Liver (tissue), 3 donors: ENCODE results near the gene FAN1.

ENCODE experiments used
- EGR1 ChIP-seq, 2 donors: IDR thresholded peaks; 2 replicates each; pipeline ENCODE4 v1.6.1; 2016 to 2018; ENCODE audit warnings: antibody characterized with exemption in 2 of 2, low read depth in 2 of 2
- FOXA1 ChIP-seq: IDR thresholded peaks from 2 replicates; pipeline ENCODE4 v1.6.1; 2016; ENCODE audit warnings: antibody characterized with exemption
- GABPA ChIP-seq, 2 donors: IDR thresholded peaks in 1 of 2; conservative IDR thresholded peaks in 1 of 2; 2 replicates each; pipeline ENCODE4 v1.6.1; 2016; ENCODE audit warnings: antibody characterized with exemption in 2 of 2, mild to moderate bottlenecking in 1 of 2, moderate library complexity in 1 of 2
- HNF4G ChIP-seq: IDR thresholded peaks from 2 replicates; pipeline ENCODE4 v1.6.1; 2016; ENCODE audit warnings: antibody characterized with exemption
- JUND ChIP-seq, 2 donors: IDR thresholded peaks; 2 replicates each; pipeline ENCODE4 v1.6.1; 2016; ENCODE audit warnings: antibody characterized with exemption in 2 of 2
- NR2F2 ChIP-seq: IDR thresholded peaks from 2 replicates; pipeline ENCODE4 v1.6.1; 2016; ENCODE audit warnings: antibody characterized with exemption
- RAD21 ChIP-seq, 2 donors: IDR thresholded peaks; 2 replicates each; pipeline ENCODE4 v1.6.1; 2016; ENCODE audit warnings: antibody characterized with exemption in 2 of 2, mild to moderate bottlenecking in 2 of 2
- RXRA ChIP-seq, 2 donors: IDR thresholded peaks; 2 replicates each; pipeline ENCODE4 v1.6.1; 2017 to 2018; ENCODE audit warnings: antibody characterized with exemption in 2 of 2, mild to moderate bottlenecking in 1 of 2
- SP1 ChIP-seq: IDR thresholded peaks from 2 replicates; pipeline ENCODE4 v1.6.1; 2018; ENCODE audit warnings: antibody characterized with exemption, mild to moderate bottlenecking
- TAF1 ChIP-seq: conservative IDR thresholded peaks from 2 replicates; pipeline ENCODE4 v1.6.1; 2016; ENCODE audit warnings: antibody characterized with exemption, mild to moderate bottlenecking
- YY1 ChIP-seq: IDR thresholded peaks from 2 replicates; pipeline ENCODE4 v1.6.1; 2016; ENCODE audit warnings: antibody characterized with exemption, mild to moderate bottlenecking
- TF ChIP-seq, protein P1 (sequence below): fragments of 150-350 bp; IDR thresholded peaks from 2 replicates; pipeline ENCODE4 v1.5.1; 2017; ENCODE audit warnings: improper control_type of control experiment, low read depth, low read length; ENCODE audit not compliant: missing input control
- TF ChIP-seq, protein P2 (sequence below): IDR thresholded peaks from 2 replicates; pipeline ENCODE4 v1.6.1; 2016; ENCODE audit warnings: antibody characterized with exemption
- TF ChIP-seq, protein P3 (sequence below): IDR thresholded peaks from 2 replicates; pipeline ENCODE4 v1.6.1; 2016; ENCODE audit warnings: antibody characterized with exemption
- donor health status: healthy.
- donor health status: healthy.

DNA sequence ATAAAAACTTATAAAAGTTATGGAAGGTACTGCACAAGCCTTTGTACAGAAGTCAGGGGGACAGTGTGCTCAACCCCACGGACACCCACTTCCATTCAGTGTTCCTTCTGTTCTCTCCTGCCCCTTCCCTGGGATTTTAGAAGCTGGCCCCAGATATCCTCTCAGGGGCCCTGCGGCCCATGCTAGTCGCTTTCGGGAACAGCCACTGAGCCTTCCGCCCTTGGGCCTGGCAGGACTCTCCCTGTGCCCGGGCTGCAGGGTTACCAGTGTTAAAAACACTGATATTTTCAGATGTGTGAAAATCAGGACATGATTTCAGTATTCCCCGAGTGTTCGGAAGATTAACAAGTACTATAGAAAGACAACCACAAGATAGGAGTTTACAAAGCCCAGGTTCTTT is 22.4 kb downstream of the FAN1 start:
- TF ChIP-seq YY1 (no peak), GABPA (IDR thresholded peaks at IDR 0.05 in 1 of 2, conservative IDR thresholded peaks at IDR 0.05 in 1 of 2) (no peak), EGR1 (IDR thresholded peaks at IDR 0.05; ENCODE audit: low read depth in 2 of 2) (no peak), RAD21 (IDR thresholded peaks at IDR 0.05) (no peak), RXRA (IDR thresholded peaks at IDR 0.05) (no peak), TAF1 (no peak), FOXA1 (no peak), HNF4G (no peak), JUND (IDR thresholded peaks at IDR 0.05) (no peak), SP1 (no peak), NR2F2 (no peak)
- TF ChIP-seq, protein P1, sequence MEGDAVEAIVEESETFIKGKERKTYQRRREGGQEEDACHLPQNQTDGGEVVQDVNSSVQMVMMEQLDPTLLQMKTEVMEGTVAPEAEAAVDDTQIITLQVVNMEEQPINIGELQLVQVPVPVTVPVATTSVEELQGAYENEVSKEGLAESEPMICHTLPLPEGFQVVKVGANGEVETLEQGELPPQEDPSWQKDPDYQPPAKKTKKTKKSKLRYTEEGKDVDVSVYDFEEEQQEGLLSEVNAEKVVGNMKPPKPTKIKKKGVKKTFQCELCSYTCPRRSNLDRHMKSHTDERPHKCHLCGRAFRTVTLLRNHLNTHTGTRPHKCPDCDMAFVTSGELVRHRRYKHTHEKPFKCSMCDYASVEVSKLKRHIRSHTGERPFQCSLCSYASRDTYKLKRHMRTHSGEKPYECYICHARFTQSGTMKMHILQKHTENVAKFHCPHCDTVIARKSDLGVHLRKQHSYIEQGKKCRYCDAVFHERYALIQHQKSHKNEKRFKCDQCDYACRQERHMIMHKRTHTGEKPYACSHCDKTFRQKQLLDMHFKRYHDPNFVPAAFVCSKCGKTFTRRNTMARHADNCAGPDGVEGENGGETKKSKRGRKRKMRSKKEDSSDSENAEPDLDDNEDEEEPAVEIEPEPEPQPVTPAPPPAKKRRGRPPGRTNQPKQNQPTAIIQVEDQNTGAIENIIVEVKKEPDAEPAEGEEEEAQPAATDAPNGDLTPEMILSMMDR = no peak
- TF ChIP-seq, protein P2, sequence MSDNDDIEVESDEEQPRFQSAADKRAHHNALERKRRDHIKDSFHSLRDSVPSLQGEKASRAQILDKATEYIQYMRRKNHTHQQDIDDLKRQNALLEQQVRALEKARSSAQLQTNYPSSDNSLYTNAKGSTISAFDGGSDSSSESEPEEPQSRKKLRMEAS = no peak
- TF ChIP-seq, protein P3, sequence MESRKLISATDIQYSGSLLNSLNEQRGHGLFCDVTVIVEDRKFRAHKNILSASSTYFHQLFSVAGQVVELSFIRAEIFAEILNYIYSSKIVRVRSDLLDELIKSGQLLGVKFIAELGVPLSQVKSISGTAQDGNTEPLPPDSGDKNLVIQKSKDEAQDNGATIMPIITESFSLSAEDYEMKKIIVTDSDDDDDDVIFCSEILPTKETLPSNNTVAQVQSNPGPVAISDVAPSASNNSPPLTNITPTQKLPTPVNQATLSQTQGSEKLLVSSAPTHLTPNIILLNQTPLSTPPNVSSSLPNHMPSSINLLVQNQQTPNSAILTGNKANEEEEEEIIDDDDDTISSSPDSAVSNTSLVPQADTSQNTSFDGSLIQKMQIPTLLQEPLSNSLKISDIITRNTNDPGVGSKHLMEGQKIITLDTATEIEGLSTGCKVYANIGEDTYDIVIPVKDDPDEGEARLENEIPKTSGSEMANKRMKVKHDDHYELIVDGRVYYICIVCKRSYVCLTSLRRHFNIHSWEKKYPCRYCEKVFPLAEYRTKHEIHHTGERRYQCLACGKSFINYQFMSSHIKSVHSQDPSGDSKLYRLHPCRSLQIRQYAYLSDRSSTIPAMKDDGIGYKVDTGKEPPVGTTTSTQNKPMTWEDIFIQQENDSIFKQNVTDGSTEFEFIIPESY = no peak
